GM18909 (cell line): ENCODE data around the gene NRF1.

Source experiments
- ATAC-seq: cut with Tn5 transposase; IDR thresholded peaks from one replicate; pipeline ENCODE4 v1.9.1; 2021; ENCODE audit warnings: mild to moderate bottlenecking; ENCODE audit not compliant: unreplicated experiment, poor library complexity

The NRF1 gene

DNA sequence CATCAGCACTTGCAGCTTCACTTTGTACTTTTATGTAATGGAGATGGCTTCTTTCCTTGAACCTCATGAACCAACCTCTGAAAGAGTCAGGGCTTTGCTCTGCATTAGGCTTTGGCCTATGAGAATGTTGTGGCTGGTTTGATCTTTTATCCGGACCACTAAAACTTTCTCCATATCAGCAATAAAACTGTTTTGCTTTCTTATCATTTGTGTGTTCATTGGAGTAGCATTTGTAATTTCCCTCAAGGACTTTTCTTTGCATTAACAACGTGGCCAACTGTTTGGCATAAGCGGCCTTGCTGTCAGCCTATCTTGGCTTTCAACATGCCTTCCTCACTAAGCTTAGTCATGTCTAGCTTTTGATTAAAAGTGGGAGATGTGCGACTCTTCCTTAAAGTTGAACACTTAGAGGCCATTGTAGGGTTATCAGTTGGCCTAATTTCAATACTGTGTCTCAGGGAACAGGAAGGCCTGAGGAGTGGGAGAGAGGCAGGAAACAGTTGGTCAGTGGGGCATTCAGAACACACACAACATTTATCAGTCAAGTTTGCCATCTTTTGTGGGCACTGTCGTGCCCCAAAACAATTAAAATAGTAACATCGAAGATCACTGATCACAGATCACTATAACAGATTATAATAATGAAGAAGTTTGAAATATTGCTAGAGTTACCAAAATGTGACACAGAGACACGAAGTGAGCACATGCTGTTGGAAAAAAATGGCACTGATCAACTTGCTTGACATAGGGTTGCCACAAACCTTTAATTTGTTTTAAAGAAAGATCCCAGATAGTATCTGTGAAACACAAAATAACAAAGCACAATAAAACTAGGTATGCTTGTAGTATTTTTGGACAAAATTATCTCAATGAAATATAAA, 64.7 kb downstream of the NRF1 start:
- ATAC-seq = no peak

DNA sequence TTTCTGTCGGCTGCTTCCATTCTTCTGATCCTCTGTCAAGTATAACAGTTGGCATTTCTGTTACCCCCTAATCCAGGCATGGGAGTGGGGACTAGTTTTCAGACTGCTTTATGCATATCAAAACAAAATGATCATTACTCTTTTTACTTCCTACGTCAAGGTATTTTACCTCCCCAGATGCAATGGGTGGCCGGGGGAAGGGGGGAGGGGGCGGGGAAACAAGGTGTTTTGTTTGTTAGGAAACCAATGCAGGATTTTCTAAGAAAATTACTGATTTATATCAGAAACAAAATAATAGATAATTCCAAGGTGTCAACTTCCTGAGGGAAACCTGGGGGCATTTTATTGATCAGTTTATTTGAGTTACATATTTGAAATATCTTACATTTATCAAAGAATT, 66.3 kb downstream of the NRF1 start:
- ATAC-seq = no peak

DNA sequence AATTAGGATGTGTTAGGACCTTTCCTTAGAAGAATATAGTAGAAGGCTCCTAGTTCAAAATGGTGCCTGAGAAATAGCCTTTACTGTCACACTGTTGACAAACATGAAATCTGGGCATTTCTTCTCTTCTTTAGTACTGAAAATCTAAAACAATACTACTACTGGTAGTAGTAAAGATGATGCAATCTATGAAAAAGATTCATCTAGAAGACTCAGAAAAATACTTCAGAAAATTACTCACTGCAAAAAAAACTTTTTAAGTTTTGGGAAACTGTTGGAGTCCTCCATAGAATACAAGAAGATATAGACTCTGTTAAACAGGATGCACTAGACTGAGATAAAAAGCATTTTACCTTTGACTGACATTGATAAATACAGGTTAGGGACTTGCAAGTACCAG, 67.1 kb downstream of the NRF1 start:
- ATAC-seq = no peak

- ATAC-seq = no peak
Measured at GRCh38 chr7:129680400-129680799, 68.9 kb downstream of the NRF1 start.

DNA sequence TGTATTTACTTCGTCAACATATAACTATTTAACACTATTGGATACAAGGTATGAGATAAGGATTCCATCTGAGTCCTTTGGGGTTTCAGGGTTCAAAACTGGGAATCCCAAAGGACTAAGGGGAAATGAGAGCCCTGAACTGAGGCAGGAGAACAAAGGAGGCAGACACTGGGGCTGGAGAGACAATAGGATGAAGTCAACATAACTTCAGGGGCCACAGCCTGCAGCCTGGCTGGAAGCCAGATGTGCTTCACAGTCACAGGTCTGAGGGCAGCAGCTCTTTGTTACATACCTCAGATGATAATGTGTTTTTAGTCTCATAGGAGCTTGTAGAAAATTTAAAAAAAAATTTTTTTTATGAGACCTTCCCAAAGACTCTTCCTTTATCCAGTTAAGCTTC, 73.3 kb downstream of the NRF1 start:
- no peak for ATAC-seq

- ATAC-seq = no peak
Measured at GRCh38 chr7:129686063-129686462, 74.5 kb downstream of the NRF1 start.

GRCh38 chr7:129688503-129689222, 77.1 kb downstream of the NRF1 start:
- ATAC-seq = no peak

GRCh38 chr7:129689995-129690581, 78.6 kb downstream of the NRF1 start:
- no peak for ATAC-seq

GRCh38 chr7:129690701-129691100, 79.2 kb downstream of the NRF1 start:
- no peak for ATAC-seq

DNA sequence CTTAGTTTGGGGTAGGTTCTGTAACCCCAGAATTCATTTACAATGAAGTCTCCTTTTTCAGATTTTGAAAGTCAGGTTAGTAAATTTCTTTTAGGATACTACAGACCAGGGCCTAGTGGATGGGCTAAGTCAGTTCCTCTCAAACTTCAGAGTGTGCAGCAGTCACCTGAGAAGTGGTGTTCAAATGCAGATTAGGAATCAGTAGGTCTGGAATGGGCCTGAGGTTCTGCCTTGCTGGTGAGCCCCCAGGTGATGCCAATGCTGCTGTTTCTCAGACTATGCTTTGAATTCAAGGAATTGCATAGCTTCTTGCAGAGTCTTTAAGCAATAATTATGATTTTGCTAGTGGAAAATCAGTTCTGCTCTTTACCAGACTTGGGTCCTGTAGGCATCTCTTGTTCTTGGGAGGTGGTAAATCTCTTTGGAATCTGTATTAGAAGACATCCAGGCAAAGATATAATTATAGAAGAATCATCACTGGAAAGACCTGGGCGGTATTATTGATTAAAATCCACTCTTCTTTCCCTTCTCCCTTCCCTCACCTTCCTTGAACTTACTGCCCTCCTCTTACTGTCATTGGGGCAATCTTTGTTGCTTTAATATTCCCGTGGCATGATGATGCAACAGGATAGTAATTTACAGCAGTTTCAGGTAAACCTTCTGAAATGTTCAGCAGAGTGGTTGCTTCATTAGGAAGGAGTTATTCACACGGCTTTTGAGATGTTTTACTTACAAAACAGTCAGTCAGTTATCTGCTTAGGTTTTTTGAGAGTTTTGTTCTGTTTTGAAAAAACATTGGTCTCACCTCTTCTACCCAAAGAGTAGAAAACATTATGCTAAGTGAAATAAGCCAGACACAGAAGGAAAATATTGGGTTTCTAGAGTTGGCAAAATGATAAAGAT, 87.2 kb downstream of the NRF1 start:
- ATAC-seq = no peak

- ATAC-seq = no peak
Measured at GRCh38 chr7:129702316-129702715, 90.8 kb downstream of the NRF1 start.

DNA sequence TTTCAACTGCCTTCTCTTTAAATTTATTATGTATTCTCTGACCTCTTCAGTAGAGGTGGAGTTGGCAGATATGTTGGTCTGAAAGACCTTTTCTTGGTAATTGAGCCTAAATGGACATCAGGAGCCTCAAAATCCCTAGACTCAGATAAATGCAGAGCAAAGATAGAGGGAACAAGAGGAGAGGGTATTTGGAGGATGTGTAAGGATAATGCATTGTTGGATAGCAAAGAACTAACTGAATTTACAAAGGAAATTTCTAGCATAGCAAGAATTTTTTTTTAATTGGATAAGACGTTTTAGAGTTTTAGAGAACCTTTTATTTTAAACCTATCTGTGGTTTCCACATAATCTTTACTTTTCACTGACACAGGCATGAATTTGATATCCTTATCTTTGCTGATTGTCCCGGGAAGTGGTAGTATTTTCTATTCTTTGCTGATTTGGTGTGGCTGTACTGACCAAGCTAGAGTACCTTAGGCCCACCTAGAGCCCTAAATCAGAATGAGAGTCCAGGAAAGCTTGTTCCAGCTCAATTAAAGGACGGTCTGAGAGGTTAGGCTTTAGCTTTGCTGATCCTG, 91.3 kb downstream of the NRF1 start:
- ATAC-seq = no peak

DNA sequence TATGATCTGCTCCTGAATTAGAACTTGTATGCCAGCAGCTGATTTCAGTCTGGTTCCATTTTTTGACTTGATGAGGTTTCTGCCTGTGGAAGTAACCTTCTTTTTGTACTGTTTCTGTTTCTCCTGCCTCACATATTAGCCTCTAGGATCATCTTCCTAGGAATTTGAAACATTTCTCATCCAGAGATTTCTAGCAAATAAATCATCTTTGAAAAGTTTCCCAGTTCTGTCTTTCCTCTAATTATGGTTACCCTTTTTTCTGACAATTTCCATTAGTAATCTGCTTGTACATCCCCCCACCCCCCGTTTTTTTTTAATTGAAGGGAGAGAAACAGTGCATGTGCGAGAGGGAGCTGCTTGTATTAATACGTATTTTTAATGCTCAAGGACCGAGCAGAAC, 92.2 kb downstream of the NRF1 start:
- ATAC-seq = no peak

GRCh38 chr7:129707910-129708499, 96.5 kb downstream of the NRF1 start:
- ATAC-seq = no peak

GRCh38 chr7:129713544-129713943, 102.0 kb downstream of the NRF1 start:
- ATAC-seq = no peak

GRCh38 chr7:129714514-129715063, 103.1 kb downstream of the NRF1 start:
- no peak for ATAC-seq

GRCh38 chr7:129719980-129720732, 108.6 kb downstream of the NRF1 start:
- no peak for ATAC-seq

DNA sequence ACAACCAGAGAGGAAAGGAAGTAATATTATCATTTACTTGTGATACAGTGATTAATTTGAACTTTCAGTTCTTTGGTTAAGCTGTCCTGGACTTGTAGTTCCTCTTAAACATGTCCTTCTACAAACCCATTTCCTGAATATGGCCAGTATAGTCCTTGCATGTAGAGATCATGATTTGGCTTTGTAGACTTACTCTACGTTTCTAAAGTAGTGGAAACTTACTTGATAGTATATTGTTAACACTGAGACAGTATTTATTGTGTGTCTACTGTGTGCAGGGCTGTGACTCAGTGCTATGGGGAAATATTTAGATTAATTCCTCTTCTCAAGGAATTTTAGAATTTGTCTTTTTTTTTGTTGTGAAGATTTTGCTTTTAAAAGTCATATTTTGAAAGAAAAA, 109.5 kb downstream of the NRF1 start:
- no peak for ATAC-seq

GRCh38 chr7:129723679-129724078, 112.2 kb downstream of the NRF1 start:
- ATAC-seq = no peak
